HT1080 (cell line): ENCODE data around the gene POU3F2. TPM values are rescaled to one million over a fixed set of nuclear protein-coding genes. Genes with fewer than 3 reads are reported as not detected.

Experiments used
- total RNA-seq: library from RNA; depleted of rRNA; stranded (reverse); fragments of >200 nt; shearing (Covaris generic); gene quantifications from 2 replicates; pipeline ENCODE4 v1.2.3, GENCODE V29; 2014; rRNA removed

Gene POU3F2
- total RNA-seq, 1 experiment from 2014 or later, result 2.4 TPM

Other genes with a start within 250 kb of the POU3F2 start
- 10.7 and 15.7 TPM in 2 replicates for gene FBXL4, start 113.4 kb downstream of the POU3F2 start, total RNA-seq